HG03097 (cell line): ENCODE results near the gene AUTS2.
"Not testable (repeated sequence)": the region's sequence is repeated elsewhere in the genome, so short reads cannot be mapped to it uniquely, and the experiment has no call there.

Source experiments
- ATAC-seq: cut with Tn5 transposase; IDR thresholded peaks from one replicate; pipeline ENCODE4 v1.9.1; 2021; ENCODE audit not compliant: unreplicated experiment, low FRiP score

The AUTS2 gene

GRCh38 chr7:70263471-70264255, 665.4 kb downstream of the AUTS2 start:
- ATAC-seq = no peak

- no peak for ATAC-seq
These were observed 667.9 kb downstream of the AUTS2 start for GRCh38 chr7:70266186-70266585.

- no peak for ATAC-seq
These were observed 669.3 kb downstream of the AUTS2 start for GRCh38 chr7:70267381-70268120.

- no peak for ATAC-seq
These were observed 669.9 kb downstream of the AUTS2 start for GRCh38 chr7:70268179-70268578.

- no peak for ATAC-seq
These were observed 671.9 kb downstream of the AUTS2 start for GRCh38 chr7:70270149-70270548.

GRCh38 chr7:70271617-70272081, 673.4 kb downstream of the AUTS2 start:
- ATAC-seq = no peak

GRCh38 chr7:70275570-70275969, 677.3 kb downstream of the AUTS2 start:
- ATAC-seq = not testable (repeated sequence)

- ATAC-seq = no peak
These were observed 686.9 kb downstream of the AUTS2 start for GRCh38 chr7:70285187-70285586.

- no peak for ATAC-seq
These were observed 687.6 kb downstream of the AUTS2 start for GRCh38 chr7:70285854-70286253.

GRCh38 chr7:70288781-70289456, 690.6 kb downstream of the AUTS2 start:
- ATAC-seq = no peak

- ATAC-seq = no peak
These were observed 694.4 kb downstream of the AUTS2 start for GRCh38 chr7:70292716-70293115.

- no peak for ATAC-seq
These were observed 696.1 kb downstream of the AUTS2 start for GRCh38 chr7:70294211-70294911.

GRCh38 chr7:70298780-70299471, 700.7 kb downstream of the AUTS2 start:
- ATAC-seq = no peak

- no peak for ATAC-seq
These were observed 701.2 kb downstream of the AUTS2 start for GRCh38 chr7:70299472-70299807.

GRCh38 chr7:70301673-70302185, 703.5 kb downstream of the AUTS2 start:
- ATAC-seq = no peak

GRCh38 chr7:70303309-70303708, 705.0 kb downstream of the AUTS2 start:
- ATAC-seq = no peak

- ATAC-seq = no peak
These were observed 705.5 kb downstream of the AUTS2 start for GRCh38 chr7:70303780-70304179.

GRCh38 chr7:70306173-70306572, 707.9 kb downstream of the AUTS2 start:
- ATAC-seq = no peak

- no peak for ATAC-seq
These were observed 709.4 kb downstream of the AUTS2 start for GRCh38 chr7:70307544-70308106.

- ATAC-seq = no peak
These were observed 714.1 kb downstream of the AUTS2 start for GRCh38 chr7:70312336-70312735.
